Central memory CD8-positive, alpha-beta T cell (primary cell): ENCODE measurements around the gene SERINC2.
"Not testable (repeated sequence)": the region's sequence is repeated elsewhere in the genome, so short reads cannot be mapped to it uniquely, and the experiment has no call there.

Experiments
- ATAC-seq: fragments of 150-1000 bp; cut with Tn5 transposase; replicated peaks from 2 replicates; pipeline ENCODE4 v1.10.0; 2022; ENCODE audit warnings: mild to moderate bottlenecking, moderate FRiP score, moderate number of reproducible peaks; ENCODE audit not compliant: poor library complexity, severe bottlenecking; ENCODE audit errors: extremely low read depth
- DNase-seq, 2 donors: peaks; one replicate each; pipeline ENCODE4 v3.0.0; 2021; ENCODE audit warnings: low spot score in 2 of 2
- H3K27ac Mint-ChIP-seq: one replicate; pipeline ENCODE4 v1.8.0; 2022; ENCODE audit warnings: low read depth, mild to moderate bottlenecking, moderate library complexity, mixed read lengths
- H3K27me3 Mint-ChIP-seq: one replicate; pipeline ENCODE4 v1.8.0; 2022; ENCODE audit warnings: mixed read lengths
- H3K36me3 Mint-ChIP-seq: one replicate; pipeline ENCODE4 v1.8.0; 2022; ENCODE audit warnings: mild to moderate bottlenecking, moderate library complexity, mixed read lengths; ENCODE audit not compliant: insufficient read depth
- H3K4me1 Mint-ChIP-seq: one replicate; pipeline ENCODE4 v1.8.0; 2022; ENCODE audit warnings: mixed read lengths
- H3K4me3 Mint-ChIP-seq: one replicate; pipeline ENCODE4 v1.8.0; 2022; ENCODE audit warnings: mild to moderate bottlenecking, moderate library complexity, mixed read lengths
- H3K9me3 Mint-ChIP-seq: one replicate; pipeline ENCODE4 v1.8.0; 2022; ENCODE audit warnings: mixed read lengths

SERINC2 gene

DNA sequence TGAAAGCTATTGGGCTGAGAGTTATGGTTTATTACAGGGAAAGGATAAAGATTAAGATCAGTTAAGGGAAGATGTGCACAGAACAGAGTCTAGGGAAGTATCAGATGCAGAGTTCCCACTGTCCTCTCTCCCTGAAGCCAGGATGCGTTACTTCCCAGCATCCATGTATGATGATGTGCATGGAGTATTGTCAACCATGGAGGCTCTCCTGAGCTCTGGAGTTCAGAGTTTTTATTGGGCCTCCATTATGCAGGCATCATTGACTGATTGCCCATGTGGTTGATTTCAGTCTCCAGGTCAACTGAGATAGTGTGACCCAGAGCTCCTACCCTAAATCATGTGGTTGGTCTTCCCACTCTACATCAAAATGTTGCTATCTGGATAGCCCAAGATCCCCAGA is 30.7 kb downstream of the SERINC2 start:
- Mint-ChIP-seq H3K4me1 (no peaks in the 10 kb centered on the region), H3K27me3 (peaks cover 19% of the 10 kb centered on the region), H3K4me3 (no peak overlapping the region), H3K27ac (no peak overlapping the region), H3K9me3 (no peaks in the 10 kb centered on the region), H3K36me3 (peaks cover 3% of the 10 kb centered on the region)
- ATAC-seq = no peak
- DNase-seq = no peak

- peaks cover 25% of the 10 kb centered on the region for H3K27me3 Mint-ChIP-seq
- no peak for DNase-seq
- no peaks in the 10 kb centered on the region for H3K4me1 Mint-ChIP-seq
- H3K27ac Mint-ChIP-seq = no peak overlapping the region
- peaks cover 3% of the 10 kb centered on the region for H3K36me3 Mint-ChIP-seq
- H3K9me3 Mint-ChIP-seq = no peaks in the 10 kb centered on the region
- no peak for ATAC-seq
- H3K4me3 Mint-ChIP-seq = no peak overlapping the region
Measured at GRCh38 chr1:31444725-31445448, 31.9 kb downstream of the SERINC2 start.

DNA sequence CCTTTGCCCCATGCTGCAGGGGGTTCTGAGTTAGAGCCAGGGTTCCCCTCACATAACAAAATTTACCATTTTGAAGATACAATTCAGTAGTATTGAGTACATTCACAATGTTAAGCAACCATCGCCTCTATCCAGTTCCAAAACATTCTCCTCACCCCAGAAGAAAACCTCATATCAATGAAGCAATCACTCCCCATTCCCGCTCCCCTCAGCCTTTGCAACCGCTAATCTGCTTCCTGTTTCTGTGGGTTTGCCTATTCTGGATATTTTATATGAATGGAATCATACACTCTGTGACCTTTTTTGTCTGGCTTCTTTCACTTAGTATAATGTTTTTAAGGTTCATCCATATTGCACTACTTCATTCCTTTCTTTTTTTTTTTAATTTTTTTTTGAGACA is 32.9 kb downstream of the SERINC2 start:
- peaks cover 36% of the 10 kb centered on the region for H3K27me3 Mint-ChIP-seq
- ATAC-seq (no peak), DNase-seq (no peak)
- H3K9me3 Mint-ChIP-seq = no peaks in the 10 kb centered on the region
- H3K27ac Mint-ChIP-seq = no peak overlapping the region
- no peaks in the 10 kb centered on the region for H3K4me1 Mint-ChIP-seq
- H3K4me3 Mint-ChIP-seq = no peak overlapping the region
- H3K36me3 Mint-ChIP-seq = peaks cover 1% of the 10 kb centered on the region

GRCh38 chr1:31447210-31447609 is 34.2 kb downstream of the SERINC2 start:
- Mint-ChIP-seq H3K27me3 (peaks cover 37% of the 10 kb centered on the region), H3K36me3 (peaks cover 1% of the 10 kb centered on the region), H3K4me1 (no peaks in the 10 kb centered on the region), H3K27ac (no peak overlapping the region), H3K4me3 (no peak overlapping the region), H3K9me3 (no peaks in the 10 kb centered on the region)
- no peak for DNase-seq
- no peak for ATAC-seq

GRCh38 chr1:31453384-31454079 is 40.5 kb downstream of the SERINC2 start:
- H3K27me3 Mint-ChIP-seq = peaks cover 80% of the 10 kb centered on the region
- ATAC-seq (no peak), DNase-seq (no peak)
- no peaks in the 10 kb centered on the region for H3K36me3 Mint-ChIP-seq
- H3K27ac Mint-ChIP-seq = no peak overlapping the region
- no peaks in the 10 kb centered on the region for H3K4me1 Mint-ChIP-seq
- H3K4me3 Mint-ChIP-seq = no peak overlapping the region
- peaks cover 23% of the 10 kb centered on the region for H3K9me3 Mint-ChIP-seq

DNA sequence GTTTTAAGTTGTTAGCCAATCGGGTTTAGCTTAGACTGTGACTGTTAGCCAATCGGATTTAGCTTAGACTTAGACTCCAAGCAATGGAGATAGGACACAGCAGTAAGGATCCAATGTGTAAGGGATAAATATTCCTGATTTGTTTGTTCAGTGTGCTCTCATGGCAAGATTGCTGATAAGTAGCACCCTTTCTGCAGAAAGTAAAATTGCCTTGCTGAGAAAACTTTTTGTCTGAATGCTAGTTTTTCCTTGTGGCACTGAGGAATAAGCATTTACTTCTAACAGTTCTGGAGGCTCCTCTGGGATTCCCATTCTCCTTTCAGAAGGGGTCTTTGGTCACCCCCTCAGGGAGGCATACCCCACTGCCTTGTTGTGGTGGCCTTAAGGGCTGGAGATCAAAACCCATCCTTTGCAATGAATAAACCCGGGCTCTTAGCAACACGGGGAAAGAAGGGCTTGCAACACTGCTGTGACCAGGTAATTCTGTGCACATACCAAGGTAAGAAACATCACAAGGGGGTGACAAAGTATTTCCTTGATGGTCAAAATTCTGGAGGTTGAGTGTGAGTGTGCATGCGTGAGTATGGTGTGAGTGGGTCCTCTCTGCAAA is 45.4 kb downstream of the SERINC2 start:
- DNase-seq = no peak
- peaks cover 29% of the 10 kb centered on the region for H3K9me3 Mint-ChIP-seq
- H3K36me3 Mint-ChIP-seq = peaks cover 2% of the 10 kb centered on the region
- no peak overlapping the region for H3K4me3 Mint-ChIP-seq
- peaks cover 74% of the 10 kb centered on the region for H3K27me3 Mint-ChIP-seq
- no peaks in the 10 kb centered on the region for H3K4me1 Mint-ChIP-seq
- H3K27ac Mint-ChIP-seq = no peak overlapping the region
- no peak for ATAC-seq

DNA sequence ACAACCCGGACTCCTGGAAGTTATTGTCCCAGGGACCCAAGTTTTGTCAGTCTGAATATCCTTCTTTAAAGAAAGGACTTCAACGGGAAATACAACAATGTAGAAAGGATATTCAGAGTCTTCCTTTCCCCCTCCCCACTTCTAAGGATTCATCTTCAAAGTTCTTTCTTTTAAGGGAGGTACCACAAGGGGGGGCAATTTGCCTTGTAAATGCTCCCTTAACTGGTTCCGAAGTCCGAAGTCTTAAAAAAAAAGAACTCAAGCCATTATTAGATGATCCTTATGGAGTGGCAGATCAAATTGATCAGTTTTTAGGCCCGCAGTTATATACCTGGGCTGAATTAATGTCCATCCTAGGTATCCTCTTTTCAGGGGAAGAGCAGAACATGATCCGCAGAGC is 47.0 kb downstream of the SERINC2 start:
- H3K4me3 Mint-ChIP-seq = no peak overlapping the region
- H3K4me1 Mint-ChIP-seq = no peaks in the 10 kb centered on the region
- H3K27me3 Mint-ChIP-seq = peaks cover 75% of the 10 kb centered on the region
- H3K27ac Mint-ChIP-seq = no peak overlapping the region
- no peak for DNase-seq
- H3K36me3 Mint-ChIP-seq = peaks cover 2% of the 10 kb centered on the region
- no peak for ATAC-seq
- H3K9me3 Mint-ChIP-seq = peaks cover 24% of the 10 kb centered on the region

DNA sequence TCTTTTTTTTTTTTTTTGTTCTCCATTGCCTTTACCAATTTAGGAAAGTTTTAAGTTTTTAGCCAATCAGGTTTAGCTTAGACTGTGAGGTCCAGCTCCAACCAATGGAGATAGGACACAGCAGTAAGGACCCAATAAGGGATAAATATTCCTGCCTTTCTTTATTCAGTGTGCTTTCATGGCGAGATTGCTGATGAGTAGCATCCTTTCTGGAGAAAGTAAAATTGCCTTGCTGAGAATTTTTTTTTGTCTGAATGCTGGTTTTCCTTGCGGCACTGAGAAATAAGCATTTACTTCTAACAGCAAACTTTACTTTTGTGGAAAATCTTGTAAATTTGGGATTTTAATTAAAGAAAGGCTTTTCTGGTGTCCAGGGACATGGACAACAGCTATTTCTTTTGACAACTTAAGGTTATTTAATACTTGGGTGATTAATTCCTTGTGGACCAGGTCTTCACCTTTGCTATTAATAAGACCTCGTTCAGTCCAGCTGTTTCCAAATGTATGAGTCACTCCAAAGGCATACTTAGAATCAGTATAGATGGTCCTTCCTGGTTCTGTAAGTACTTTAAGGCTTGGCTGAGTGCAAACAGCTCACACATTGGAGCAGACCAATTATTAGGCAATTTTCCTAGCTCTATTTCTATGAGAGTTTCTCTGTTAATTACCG is 54.1 kb downstream of the SERINC2 start:
- H3K36me3 Mint-ChIP-seq = no peaks in the 10 kb centered on the region
- no peaks in the 10 kb centered on the region for H3K9me3 Mint-ChIP-seq
- no peak overlapping the region for H3K27ac Mint-ChIP-seq
- peaks cover 68% of the 10 kb centered on the region for H3K27me3 Mint-ChIP-seq
- DNase-seq (no peak), ATAC-seq (no peak)
- no peaks in the 10 kb centered on the region for H3K4me1 Mint-ChIP-seq
- no peak overlapping the region for H3K4me3 Mint-ChIP-seq

- Mint-ChIP-seq H3K9me3 (no peaks in the 10 kb centered on the region), H3K27ac (no peak overlapping the region), H3K36me3 (no peaks in the 10 kb centered on the region), H3K27me3 (peaks cover 61% of the 10 kb centered on the region), H3K4me3 (no peak overlapping the region), H3K4me1 (no peaks in the 10 kb centered on the region)
- DNase-seq (no peak), ATAC-seq (no peak)
Measured at GRCh38 chr1:31470794-31471315, 57.8 kb downstream of the SERINC2 start.

- H3K4me1 Mint-ChIP-seq, ATAC-seq, H3K4me3 Mint-ChIP-seq: not testable (repeated sequence)
Measured at GRCh38 chr1:31471452-31472313, 58.7 kb downstream of the SERINC2 start.

DNA sequence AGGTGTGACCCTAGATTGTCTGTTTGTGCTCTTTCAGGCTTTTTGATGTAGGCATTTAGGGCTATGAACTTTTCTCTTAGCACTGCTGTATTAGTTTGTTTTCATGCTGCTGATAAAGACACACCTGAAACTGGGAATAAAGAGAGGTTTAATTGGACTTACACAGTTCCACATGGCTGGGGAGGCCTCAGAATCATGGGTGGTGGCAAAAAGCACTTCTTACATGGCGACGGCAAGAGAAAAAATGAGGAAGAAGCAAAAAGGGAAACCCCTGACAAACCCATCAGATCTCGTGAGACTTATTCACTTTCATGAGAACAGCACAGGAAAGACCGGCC is 59.3 kb downstream of the SERINC2 start:
- DNase-seq, H3K9me3 Mint-ChIP-seq, H3K36me3 Mint-ChIP-seq, ATAC-seq, H3K27ac Mint-ChIP-seq, H3K4me1 Mint-ChIP-seq, H3K4me3 Mint-ChIP-seq: not testable (repeated sequence)
- H3K27me3 Mint-ChIP-seq = peaks cover 72% of the 10 kb centered on the region

More at GRCh38 chr1:31471452-31472313, 58.7 kb downstream of the SERINC2 start:
- not testable (repeated sequence) for H3K27ac Mint-ChIP-seq, H3K36me3 Mint-ChIP-seq, DNase-seq, H3K9me3 Mint-ChIP-seq
- peaks cover 68% of the 10 kb centered on the region for H3K27me3 Mint-ChIP-seq

DNA sequence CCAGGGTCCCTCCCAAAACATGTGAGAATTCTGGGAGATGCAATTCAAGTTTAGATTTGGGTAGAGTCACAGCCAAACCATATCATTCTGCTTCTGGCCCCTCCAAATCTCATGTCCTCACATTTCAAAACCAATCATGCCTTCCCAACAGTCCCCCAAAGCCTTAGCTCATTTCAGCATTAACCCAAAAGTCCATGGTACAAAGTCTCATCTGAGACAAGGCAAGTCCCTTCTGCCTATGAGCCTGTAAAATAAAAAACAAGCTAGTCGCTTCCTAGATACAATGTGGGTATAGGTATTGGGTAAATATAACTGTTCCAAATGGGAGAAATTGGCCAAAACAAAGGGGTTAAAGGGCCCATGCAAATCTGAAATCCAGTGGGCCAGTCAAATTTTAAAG is 59.7 kb downstream of the SERINC2 start:
- not testable (repeated sequence) for H3K4me1 Mint-ChIP-seq, H3K4me3 Mint-ChIP-seq, ATAC-seq, H3K36me3 Mint-ChIP-seq, H3K27ac Mint-ChIP-seq, DNase-seq, H3K9me3 Mint-ChIP-seq
- H3K27me3 Mint-ChIP-seq = peaks cover 76% of the 10 kb centered on the region
